Smooth muscle cell (in vitro differentiated cells): Measurements from ENCODE around the gene DPYSL3. TPM values are rescaled to one million over a fixed set of nuclear protein-coding genes. Genes with fewer than 3 reads are reported as not detected.

ENCODE experiments used
- DNase-seq: peaks from one replicate; lab custom pipeline; 2025; ENCODE audit not compliant: unreplicated experiment; lab: John Stamatoyannopoulos, UW
- H2AFZ ChIP-seq: fragments of 200-600 bp; sonication (generic); 2 replicates; pipeline ENCODE4 v1.6.0; 2016; ENCODE audit warnings: antibody characterized with exemption, low read depth, mild to moderate bottlenecking
- H3F3A ChIP-seq: fragments of 200-600 bp; sonication (generic); 2 replicates; pipeline ENCODE4 v1.6.0; 2017; ENCODE audit warnings: antibody characterized with exemption, low read depth
- H3K27ac ChIP-seq: fragments of 200-600 bp; sonication (generic); 2 replicates; pipeline ENCODE4 v1.5.1; 2016; ENCODE audit warnings: low read depth, mild to moderate bottlenecking
- H3K27me3 ChIP-seq: fragments of 200-600 bp; sonication (generic); 2 replicates; pipeline ENCODE4 v1.6.1; 2016; ENCODE audit warnings: low read depth, mild to moderate bottlenecking
- H3K36me3 ChIP-seq: fragments of 200-600 bp; sonication (generic); 2 replicates; pipeline ENCODE4 v1.5.1; 2016; ENCODE audit warnings: low read depth
- H3K4me1 ChIP-seq: fragments of 200-600 bp; sonication (generic); 2 replicates; pipeline ENCODE4 v1.5.1; 2016; ENCODE audit warnings: low read depth
- H3K4me2 ChIP-seq: fragments of 200-600 bp; sonication (generic); 2 replicates; pipeline ENCODE4 v1.6.0; 2016; ENCODE audit warnings: mild to moderate bottlenecking
- H3K4me3 ChIP-seq: fragments of 200-600 bp; sonication (generic); 2 replicates; pipeline ENCODE4 v1.5.1; 2016; ENCODE audit warnings: mild to moderate bottlenecking
- H3K79me2 ChIP-seq: fragments of 200-600 bp; sonication (generic); 2 replicates; pipeline ENCODE4 v1.6.0; 2016; ENCODE audit warnings: low read depth, mild to moderate bottlenecking
- H3K9ac ChIP-seq: fragments of 200-600 bp; sonication (generic); 2 replicates; pipeline ENCODE4 v1.6.0; 2016; ENCODE audit warnings: low read depth
- H3K9me3 ChIP-seq: fragments of 200-600 bp; sonication (generic); replicated peaks from 2 replicates; pipeline ENCODE4 v1.5.1; 2016; ENCODE audit warnings: low read depth
- H4K20me1 ChIP-seq: fragments of 200-600 bp; sonication (generic); 2 replicates; pipeline ENCODE4 v1.6.0; 2016; ENCODE audit warnings: low read depth
- WGBS: methylation state at CpG from one replicate; pipeline ENCODE4 v1.1.7; 2016; ENCODE audit warnings: low lambda C conversion rate; 5-methylcytosine and 5-hydroxymethylcytosine counted together
- polyA plus RNA-seq: library from polyadenylated mRNA; unstranded; fragments of >200 nt; fragmentation: Nextera tagmentation; extraction: Ambion mirVana; gene quantifications from 2 replicates; pipeline ENCODE4 v1.2.1, GENCODE V29; 2016
- total RNA-seq: library from RNA; depleted of rRNA; stranded (reverse); fragments of >200 nt; gene quantifications from 2 replicates; pipeline ENCODE4 v1.2.3, GENCODE V29; 2014
- TF ChIP-seq, protein P1 (sequence below): fragments of 200-600 bp; sonication (generic); IDR thresholded peaks from 2 replicates; pipeline ENCODE4 v1.5.1; 2017; ENCODE audit warnings: borderline replicate concordance, mild to moderate bottlenecking, antibody characterized with exemption; ENCODE audit not compliant: insufficient read depth, poor library complexity, severe bottlenecking

The DPYSL3 gene
- total and polyA plus RNA-seq, 2 experiments from 2014 or later, result 65.5 to 124 TPM

DNA sequence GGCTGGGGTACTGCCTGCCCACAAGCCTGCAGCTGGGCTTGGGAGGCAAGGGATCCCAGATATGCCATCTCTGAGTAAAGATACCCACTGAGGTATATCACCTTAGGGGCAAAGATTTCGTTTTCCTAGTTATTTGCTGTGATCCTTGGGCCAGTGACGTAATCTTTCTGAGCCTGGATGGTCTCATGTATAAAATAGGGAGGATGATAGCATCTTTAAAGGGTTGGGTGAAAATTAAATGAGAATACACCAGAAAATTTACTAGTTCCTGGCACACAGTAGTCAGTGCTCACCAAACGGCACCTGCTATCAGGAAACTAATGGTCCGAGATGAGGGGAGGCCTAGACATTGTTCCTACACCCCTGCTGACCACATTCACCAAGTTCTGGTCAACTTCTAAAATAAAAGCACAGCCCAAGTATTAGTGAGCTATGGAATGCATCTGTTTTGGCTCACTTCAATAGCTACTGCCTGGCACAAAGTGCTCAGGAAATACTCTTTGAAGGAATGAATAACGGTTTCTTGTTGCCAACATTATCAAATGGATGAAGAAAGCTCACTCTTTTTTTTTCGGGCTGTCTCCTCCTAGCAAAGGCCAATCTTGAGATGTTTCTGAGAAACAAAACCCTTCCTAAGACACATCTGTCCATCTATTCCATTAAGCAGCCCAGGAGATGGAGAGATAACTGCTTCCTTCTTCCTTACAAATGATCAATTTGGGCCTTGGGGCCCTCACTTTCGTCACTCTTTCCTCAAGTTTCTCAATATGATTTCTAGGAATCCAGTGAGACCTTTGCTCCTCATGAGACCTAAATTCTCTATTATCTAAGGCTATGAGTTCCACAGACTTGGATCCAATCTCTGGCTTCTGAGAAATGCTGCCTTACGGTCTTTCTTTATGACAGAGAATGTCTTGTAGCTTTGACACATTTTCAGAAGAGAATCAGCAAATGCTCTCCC lies 98.2 kb downstream of the DPYSL3 start:
- no peaks in the 10 kb centered on the region for H3K9me3 ChIP-seq
- DNase-seq, result no peak
- H3K27me3 ChIP-seq, result no peaks in the 10 kb centered on the region
- no peak overlapping the region for H3K4me3 ChIP-seq
- H3K27ac ChIP-seq, result peak overlapping the region; percentile 50
- H3K9ac ChIP-seq, result no peak overlapping the region
- no peaks in the 10 kb centered on the region for H3K36me3 ChIP-seq
- peaks cover 8% of the 10 kb centered on the region for H3F3A ChIP-seq
- H3K79me2 ChIP-seq, result no peaks in the 10 kb centered on the region
- H3K4me2 ChIP-seq, result no peak overlapping the region
- peaks cover 8% of the 10 kb centered on the region for H3K4me1 ChIP-seq
- TF ChIP-seq, protein P1, sequence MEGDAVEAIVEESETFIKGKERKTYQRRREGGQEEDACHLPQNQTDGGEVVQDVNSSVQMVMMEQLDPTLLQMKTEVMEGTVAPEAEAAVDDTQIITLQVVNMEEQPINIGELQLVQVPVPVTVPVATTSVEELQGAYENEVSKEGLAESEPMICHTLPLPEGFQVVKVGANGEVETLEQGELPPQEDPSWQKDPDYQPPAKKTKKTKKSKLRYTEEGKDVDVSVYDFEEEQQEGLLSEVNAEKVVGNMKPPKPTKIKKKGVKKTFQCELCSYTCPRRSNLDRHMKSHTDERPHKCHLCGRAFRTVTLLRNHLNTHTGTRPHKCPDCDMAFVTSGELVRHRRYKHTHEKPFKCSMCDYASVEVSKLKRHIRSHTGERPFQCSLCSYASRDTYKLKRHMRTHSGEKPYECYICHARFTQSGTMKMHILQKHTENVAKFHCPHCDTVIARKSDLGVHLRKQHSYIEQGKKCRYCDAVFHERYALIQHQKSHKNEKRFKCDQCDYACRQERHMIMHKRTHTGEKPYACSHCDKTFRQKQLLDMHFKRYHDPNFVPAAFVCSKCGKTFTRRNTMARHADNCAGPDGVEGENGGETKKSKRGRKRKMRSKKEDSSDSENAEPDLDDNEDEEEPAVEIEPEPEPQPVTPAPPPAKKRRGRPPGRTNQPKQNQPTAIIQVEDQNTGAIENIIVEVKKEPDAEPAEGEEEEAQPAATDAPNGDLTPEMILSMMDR, result no peak
- WGBS, result 89% methylated on average over 8 of the region's 8 CpGs
- H4K20me1 ChIP-seq, result no peaks in the 10 kb centered on the region
- H2AFZ ChIP-seq, result no peak overlapping the region

- Histone ChIP-seq H3K9ac (no peak overlapping the region), H3K4me2 (no peak overlapping the region), H3K4me1 (peaks cover 13% of the 10 kb centered on the region), H3F3A (peaks cover 14% of the 10 kb centered on the region), H2AFZ (no peak overlapping the region), H3K36me3 (no peaks in the 10 kb centered on the region), H3K4me3 (no peak overlapping the region), H3K9me3 (no peaks in the 10 kb centered on the region), H3K27me3 (no peaks in the 10 kb centered on the region), H4K20me1 (no peaks in the 10 kb centered on the region), H3K79me2 (no peaks in the 10 kb centered on the region), H3K27ac (peak overlapping the region; percentile 50)
- TF ChIP-seq, protein P1, result no peak
- DNase-seq, result no peak
- WGBS, result 72% methylated on average over 8 of the region's 8 CpGs
These were observed 99.1 kb downstream of the DPYSL3 start for GRCh38 chr5:147410496-147411358.

GRCh38 chr5:147408980-147409379 lies 100.9 kb downstream of the DPYSL3 start:
- peaks cover 13% of the 10 kb centered on the region for H3K4me1 ChIP-seq

More at GRCh38 chr5:147408980-147409379, 100.9 kb downstream of the DPYSL3 start:
- Histone ChIP-seq H3K4me3 (no peak overlapping the region), H3F3A (peaks cover 22% of the 10 kb centered on the region), H3K36me3 (no peaks in the 10 kb centered on the region), H3K4me2 (no peak overlapping the region), H3K27ac (peak overlapping the region; percentile 99), H3K9ac (no peak overlapping the region), H3K79me2 (no peaks in the 10 kb centered on the region), H3K9me3 (no peaks in the 10 kb centered on the region), H3K27me3 (no peaks in the 10 kb centered on the region), H4K20me1 (no peaks in the 10 kb centered on the region), H2AFZ (no peak overlapping the region)
- TF ChIP-seq, protein P1, result no peak
- WGBS, result 67% methylated on average over 2 of the region's 2 CpGs
- DNase-seq, result no peak
